ENCODE results near the gene PLAAT3.
"Not testable (repeated sequence)": the region's sequence is repeated elsewhere in the genome, so short reads cannot be mapped to it uniquely, and the experiment has no call there.

The PLAAT3 gene

DNA sequence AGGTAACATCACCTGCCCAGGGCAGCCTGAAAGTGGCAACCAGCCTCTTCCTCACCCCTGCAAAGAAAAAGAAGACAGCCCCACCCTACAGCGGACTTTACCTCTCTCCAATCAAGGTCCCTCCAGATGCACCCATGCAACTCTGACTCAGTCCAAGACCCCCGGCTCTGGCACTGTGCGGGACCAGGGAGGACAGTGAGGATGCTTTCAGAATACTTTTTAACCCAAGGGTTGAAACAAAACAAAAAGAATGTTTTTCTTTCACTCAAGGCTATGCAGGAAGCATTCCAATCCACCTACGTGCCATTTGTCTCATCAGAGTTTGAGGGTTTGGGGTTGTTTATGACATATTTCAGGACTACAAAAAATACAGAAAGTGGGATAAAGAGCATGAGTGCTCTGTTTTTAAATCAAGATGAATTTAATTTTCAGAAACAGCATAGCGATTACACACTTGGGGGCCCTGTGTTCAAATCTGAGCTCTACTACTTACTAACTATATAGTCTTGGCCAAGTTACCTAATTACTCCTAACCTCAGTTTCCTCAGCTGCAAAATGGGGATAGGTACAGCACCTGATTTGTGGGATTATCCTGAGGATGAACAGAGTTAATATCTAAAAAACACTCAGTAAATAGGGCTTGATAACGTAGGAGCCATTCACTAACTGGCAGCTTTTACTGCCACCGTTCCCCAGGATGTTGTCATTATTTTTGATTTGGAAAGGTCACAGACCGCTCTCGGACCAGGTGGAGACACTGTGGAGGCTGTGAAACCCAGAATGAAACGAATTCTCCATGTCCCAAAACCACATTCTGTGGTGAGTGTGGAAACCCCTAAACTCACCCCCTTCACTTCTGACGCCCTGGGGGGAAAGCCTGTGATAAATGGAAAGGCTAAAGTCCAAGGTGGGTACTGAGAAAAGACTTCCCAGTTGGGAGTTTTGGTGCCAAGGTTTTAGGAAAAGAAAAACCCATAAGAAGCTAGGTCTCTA, 5.6 kb downstream of the PLAAT3 start:
- DNase-seq (ENCODE audit: low read depth) = no peak

DNA sequence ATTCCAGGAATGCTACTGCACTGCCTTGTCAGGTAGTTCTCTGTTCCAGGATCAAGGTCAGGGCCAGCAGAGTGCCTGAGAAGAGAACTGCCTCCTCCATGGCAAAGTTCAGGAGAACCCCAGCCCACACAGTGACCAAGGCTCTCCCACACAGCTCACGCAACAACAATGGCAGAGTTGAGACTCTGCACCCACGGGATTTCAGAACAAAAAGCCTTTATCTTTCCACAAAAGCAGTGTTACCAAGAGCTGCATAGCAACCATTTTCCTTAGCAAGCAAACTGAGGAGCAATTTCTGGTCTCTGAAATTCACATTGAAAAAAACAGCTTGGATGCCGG, 11.1 kb downstream of the PLAAT3 start:
- no peak for DNase-seq (ENCODE audit: low read depth)

- DNase-seq (ENCODE audit: low read depth) = not testable (repeated sequence)
Measured at GRCh38 chr11:63602290-63603179, 11.7 kb downstream of the PLAAT3 start.

DNA sequence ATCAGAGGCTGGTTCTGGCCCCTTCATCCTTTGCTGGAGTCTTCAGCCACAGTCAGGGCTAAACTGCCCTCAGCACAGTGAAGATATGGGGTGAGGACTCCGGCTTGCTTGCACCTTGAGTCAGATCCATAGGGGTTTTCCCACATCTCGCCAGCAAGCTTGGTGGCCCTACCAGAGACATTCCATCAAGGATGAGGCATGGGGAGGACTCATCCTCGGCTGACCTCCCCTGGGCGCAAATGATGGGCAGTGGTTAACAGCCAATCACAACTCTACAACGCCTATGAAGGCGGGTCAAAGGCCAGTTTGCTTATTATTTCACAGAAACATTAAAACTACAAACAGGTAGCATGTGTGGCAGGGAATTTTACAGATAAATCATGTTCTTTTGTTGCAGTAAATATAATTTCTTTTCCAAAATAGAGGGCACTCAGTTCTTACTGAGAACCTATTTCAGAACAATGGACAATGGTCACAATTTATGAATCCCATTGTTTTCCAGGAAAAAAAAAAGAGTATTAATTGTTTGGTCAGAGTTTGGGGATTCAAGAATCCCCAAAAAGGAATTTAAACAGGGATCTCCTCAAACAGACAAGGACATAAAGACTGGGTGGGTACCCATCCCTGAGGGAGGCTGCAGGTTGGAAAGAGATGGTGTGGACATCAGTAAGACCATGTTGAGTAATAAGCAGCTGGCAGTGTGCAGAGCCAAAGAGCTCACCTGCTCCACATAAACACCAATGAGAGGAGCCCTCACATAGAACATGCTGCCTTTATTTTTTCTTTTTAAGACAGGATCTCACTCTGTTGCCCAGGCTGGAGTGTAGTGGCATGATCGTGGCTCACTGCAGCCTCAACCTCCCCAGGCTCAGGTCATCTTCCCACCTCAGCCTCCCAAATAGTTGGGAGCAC, 14.8 kb downstream of the PLAAT3 start:
- no peak for DNase-seq (ENCODE audit: low read depth)

DNA sequence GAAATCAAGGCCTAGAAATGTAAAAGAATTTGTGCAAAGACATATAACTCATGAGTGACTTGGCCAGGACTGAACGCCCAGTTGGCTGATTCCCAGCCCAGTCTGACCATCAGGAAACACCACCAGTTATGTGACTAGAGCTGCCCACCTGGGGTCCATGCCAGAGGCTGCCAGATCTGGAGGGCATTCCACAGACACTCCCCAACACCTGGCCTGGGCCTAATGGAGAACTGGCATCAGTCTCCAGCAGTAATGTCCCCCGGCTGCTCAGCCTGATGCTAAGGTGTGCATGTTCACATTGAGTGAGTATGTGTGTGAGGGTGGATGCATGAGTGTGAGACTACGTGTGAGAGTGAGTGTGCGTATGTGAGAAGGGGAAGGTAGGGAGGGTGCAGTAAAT, 15.7 kb downstream of the PLAAT3 start:
- no peak for DNase-seq (ENCODE audit: low read depth)

- no peak for DNase-seq (ENCODE audit: low read depth)
Measured at GRCh38 chr11:63595296-63595695, 18.9 kb downstream of the PLAAT3 start.

- no peak for DNase-seq (ENCODE audit: low read depth)
Measured at GRCh38 chr11:63592975-63593395, 21.2 kb downstream of the PLAAT3 start.

GRCh38 chr11:63590024-63590788, 24.0 kb downstream of the PLAAT3 start:
- DNase-seq (ENCODE audit: low read depth) = no peak

- DNase-seq (ENCODE audit: low read depth) = no peak
Measured at GRCh38 chr11:63589000-63589399, 25.2 kb downstream of the PLAAT3 start.

GRCh38 chr11:63586451-63587166, 27.6 kb downstream of the PLAAT3 start:
- no peak for DNase-seq (ENCODE audit: low read depth)

DNA sequence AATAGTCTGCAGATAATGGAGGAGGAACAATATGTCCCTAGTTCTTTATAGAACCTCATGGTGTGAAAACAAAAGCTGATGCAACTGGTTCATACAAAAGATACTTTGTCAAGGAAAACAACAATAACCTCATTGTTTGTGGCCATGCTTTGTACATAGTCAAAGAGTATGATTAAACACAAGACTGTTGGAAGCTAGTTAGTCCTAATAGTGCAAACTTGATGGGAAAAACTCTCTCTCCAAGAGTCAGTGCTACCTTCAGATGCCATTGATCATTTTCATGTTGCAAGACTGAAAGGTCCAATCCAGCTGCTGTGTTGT, 30.9 kb downstream of the PLAAT3 start:
- DNase-seq (ENCODE audit: low read depth) = no peak

DNA sequence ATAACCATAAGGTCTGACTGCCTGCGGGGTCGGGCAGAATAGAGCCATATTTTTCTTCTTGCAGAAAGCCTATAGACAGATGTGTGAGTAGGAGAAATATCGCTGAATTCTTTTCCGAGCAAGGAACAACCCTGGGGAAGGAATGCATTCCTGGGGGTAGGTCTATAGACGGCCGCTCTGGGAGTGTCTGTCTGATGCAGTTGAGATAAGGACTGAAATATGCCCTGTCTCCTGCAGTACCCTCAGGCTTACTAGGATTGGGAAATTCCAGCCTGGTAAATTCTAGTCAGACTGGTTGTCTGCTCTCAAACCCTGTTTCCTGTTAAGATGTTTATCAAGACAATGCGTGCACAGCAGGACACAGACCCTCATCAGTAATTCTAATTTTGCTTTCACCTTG, 33.0 kb downstream of the PLAAT3 start:
- not testable (repeated sequence) for DNase-seq (ENCODE audit: low read depth)

DNA sequence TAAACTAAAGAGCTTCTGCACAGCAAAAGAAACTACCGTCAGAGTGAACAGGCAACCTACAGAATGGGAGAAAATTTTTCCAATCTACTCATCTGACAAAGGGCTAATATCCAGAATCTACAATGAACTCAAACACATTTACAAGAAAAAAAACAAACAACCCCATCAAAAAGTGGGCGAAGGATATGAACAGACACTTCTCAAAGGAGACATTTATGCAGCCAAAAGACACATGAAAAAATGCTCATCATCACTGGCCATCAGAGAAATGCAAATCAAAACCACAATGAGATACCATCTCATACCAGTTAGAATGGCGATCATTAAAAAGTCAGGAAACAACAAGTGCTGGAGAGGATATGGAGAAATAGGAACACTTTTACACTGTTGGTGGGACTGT, 35.4 kb downstream of the PLAAT3 start:
- DNase-seq (ENCODE audit: low read depth) = not testable (repeated sequence)

- DNase-seq (ENCODE audit: low read depth) = no peak
Measured at GRCh38 chr11:63574856-63575602, 39.2 kb downstream of the PLAAT3 start.

DNA sequence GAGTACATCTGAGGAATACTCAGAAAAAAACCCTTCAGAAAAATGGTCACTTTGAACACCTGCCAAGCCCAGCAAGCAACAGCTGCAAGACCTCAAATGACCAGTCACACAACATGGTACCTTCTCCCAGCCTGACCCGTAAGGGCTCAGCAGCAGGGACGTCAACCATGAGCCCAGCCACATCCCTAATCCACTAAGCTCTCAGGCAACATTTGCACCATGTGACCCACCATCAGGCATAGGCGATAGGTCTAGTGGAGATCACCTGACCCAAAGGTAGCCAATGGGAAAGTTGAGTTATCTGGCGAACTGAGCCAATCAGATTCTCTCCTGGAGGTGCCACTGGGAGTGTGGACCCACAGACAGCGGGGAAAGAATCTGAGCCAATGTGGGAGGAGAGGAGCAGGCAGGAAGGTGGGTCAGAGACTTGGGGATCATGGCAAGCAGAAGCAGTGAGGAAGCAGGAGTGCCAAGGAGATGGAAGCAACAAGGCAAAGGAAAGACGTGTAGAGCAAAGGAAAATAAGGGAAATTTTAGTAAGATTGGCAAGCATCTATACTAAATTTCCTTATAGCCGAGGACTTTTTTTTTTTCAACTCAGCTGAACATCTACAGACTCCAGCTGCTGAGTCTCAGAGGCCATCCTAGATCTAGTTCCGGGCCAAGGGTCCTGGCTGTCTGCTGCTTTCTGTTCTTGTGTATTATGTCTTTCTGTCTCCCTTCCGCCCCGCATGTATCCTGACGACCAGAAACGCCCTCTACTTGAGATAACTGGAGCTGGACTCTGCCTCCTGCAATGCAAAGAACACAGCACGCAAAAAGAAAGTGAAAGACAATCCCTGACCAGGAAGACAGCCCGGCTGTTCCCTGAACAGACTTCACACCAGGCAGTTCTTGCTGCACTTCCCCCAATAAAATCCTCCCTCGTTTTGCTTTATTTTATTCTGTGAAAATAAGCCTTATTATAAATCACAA, 40.1 kb downstream of the PLAAT3 start:
- DNase-seq (ENCODE audit: low read depth) = no peak

DNA sequence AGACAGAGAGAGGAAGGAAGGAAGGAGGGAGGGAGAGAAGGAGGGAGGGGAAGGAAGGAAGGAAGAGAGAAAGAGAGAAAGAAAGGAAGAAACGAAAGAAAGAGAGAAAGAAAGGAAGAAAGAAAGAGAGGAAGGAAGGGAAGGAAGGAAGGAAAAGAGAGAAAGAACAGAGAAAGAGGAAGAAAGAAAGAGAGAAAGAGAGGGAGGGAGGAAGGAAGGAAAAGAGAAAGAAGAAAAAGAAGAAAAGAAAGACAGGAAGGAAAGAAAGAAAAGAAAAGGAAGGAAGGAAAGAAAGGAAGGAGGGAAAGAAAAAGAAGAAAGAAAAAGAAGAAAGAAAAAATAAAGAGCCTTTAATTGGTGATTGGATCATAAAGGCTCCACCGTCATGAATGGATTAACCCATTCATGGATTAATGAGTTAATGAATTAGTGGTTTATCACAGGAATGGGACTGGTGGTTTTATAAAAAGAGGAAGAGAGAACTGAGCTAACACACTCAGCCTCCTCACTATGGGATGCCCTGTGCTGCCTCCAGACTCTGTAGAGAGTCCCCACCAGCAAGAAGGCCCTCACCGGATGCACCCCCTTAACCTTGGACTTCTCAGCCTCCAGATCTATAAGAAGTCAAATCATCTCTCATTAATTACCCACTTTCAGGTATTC, 42.1 kb downstream of the PLAAT3 start:
- DNase-seq (ENCODE audit: low read depth) = no peak

DNA sequence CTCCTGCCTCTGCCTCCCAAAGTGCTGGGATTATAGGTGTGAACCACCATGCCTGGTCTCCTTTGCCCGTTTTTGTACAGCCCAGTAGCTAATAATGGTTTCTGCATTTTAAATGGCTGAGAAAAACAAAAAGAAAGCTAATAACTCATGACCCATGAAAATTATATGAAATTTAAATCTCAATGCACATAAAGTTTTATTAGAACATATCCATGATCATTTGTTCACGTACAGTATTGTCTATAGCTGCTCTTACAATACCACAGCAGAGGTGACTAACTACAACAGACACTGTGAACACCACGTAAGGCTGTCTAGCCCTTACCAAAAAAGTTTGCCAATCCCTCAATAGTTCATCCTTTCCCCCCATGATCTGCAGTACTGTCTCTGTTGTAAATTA, 44.7 kb downstream of the PLAAT3 start:
- no peak for DNase-seq (ENCODE audit: low read depth)
